ENCODE results near the gene KCTD14.

DNA sequence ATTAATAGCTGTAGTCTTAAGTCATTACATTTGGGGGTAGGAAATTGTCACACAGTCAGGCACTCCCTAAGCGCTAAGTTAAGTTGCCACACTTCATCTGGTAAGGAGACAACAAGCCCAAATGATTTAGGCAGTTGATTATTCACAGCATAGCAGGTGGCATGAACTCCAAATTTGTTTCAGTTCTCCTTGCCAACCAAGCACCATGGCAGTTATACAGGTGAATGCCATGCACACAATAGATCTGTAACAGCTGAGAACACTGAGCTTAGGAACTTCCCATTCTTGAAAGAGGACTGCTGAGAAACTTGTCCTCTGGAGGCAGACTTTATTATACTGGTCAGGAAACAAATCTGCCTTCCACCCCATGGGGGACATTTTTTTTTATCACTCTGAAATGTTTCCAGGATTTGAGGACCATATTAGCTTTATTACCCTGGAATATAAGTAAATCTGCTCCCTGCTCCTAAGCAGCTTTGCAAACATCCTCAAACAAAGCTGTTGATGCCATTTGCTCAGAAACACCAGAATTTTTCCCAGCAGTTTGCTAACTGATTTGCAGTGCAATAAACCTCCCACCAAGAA lies 23.5 kb downstream of the KCTD14 start:
- TF ChIP-seq, protein P1, sequence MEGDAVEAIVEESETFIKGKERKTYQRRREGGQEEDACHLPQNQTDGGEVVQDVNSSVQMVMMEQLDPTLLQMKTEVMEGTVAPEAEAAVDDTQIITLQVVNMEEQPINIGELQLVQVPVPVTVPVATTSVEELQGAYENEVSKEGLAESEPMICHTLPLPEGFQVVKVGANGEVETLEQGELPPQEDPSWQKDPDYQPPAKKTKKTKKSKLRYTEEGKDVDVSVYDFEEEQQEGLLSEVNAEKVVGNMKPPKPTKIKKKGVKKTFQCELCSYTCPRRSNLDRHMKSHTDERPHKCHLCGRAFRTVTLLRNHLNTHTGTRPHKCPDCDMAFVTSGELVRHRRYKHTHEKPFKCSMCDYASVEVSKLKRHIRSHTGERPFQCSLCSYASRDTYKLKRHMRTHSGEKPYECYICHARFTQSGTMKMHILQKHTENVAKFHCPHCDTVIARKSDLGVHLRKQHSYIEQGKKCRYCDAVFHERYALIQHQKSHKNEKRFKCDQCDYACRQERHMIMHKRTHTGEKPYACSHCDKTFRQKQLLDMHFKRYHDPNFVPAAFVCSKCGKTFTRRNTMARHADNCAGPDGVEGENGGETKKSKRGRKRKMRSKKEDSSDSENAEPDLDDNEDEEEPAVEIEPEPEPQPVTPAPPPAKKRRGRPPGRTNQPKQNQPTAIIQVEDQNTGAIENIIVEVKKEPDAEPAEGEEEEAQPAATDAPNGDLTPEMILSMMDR (IDR thresholded peaks at IDR 0.05): no peak
- TF ChIP-seq EP300 (IDR thresholded peaks at IDR 0.05) (no peak), POLR2A (IDR thresholded peaks at IDR 0.05) (no peak)

Measured in ovary (tissue), 3 donors.